Naive B cell (primary cell): Measurements from ENCODE around the gene C1QBP. TPM values are rescaled to one million over a fixed set of nuclear protein-coding genes. Genes with fewer than 3 reads are reported as not detected.

Experiments used
- ATAC-seq, 2 donors: fragments of 150-1000 bp; cut with Tn5 transposase; 2 replicates each; pipeline ENCODE4 v1.10.0; 2021; ENCODE audit warnings: low read depth in 2 of 2, mild to moderate bottlenecking in 2 of 2, moderate library complexity in 2 of 2
- DNase-seq: peaks from one replicate; pipeline ENCODE4 v3.0.0; 2022
- H3K27ac Mint-ChIP-seq, 6 donors: one replicate each; pipeline ENCODE4 v1.8.0; 2020 to 2022; ENCODE audit warnings: mild to moderate bottlenecking in 6 of 6, mixed read lengths in 6 of 6, moderate library complexity in 5 of 6, inconsistent platforms in 2 of 6
- H3K27me3 Mint-ChIP-seq, 3 donors: one replicate each; pipeline ENCODE4 v1.8.0; 2021 to 2022; ENCODE audit warnings: mixed read lengths in 3 of 3, mild to moderate bottlenecking in 1 of 3
- H3K36me3 Mint-ChIP-seq, 2 donors: one replicate each; pipeline ENCODE4 v1.8.0; 2020 to 2022; ENCODE audit warnings: mixed read lengths in 2 of 2, inconsistent platforms in 1 of 2, mild to moderate bottlenecking in 1 of 2
- H3K4me1 Mint-ChIP-seq, 3 donors: one replicate each; pipeline ENCODE4 v1.8.0; 2020 to 2022; ENCODE audit warnings: mixed read lengths in 3 of 3, inconsistent platforms in 1 of 3, mild to moderate bottlenecking in 1 of 3, moderate library complexity in 1 of 3
- H3K4me3 Mint-ChIP-seq, 8 donors: one replicate each; pipeline ENCODE4 v1.8.0; 2020 to 2022; ENCODE audit warnings: mild to moderate bottlenecking in 8 of 8, mixed read lengths in 8 of 8, moderate library complexity in 8 of 8, inconsistent platforms in 2 of 8
- H3K9me3 Mint-ChIP-seq, 7 donors: one replicate each; pipeline ENCODE4 v1.8.0; 2020 to 2022; ENCODE audit warnings: mixed read lengths in 7 of 7, mild to moderate bottlenecking in 5 of 7, inconsistent platforms in 2 of 7, moderate library complexity in 1 of 7
- polyA plus RNA-seq, 6 donors: library from polyadenylated mRNA; unstranded; fragments of 300-500 nt; fragmentation: Illumina TruSeq; gene quantifications; one replicate each; pipeline ENCODE4 v1.2.3, GENCODE V29; 2021; ENCODE audit warnings: low read depth in 6 of 6

Gene C1QBP
- polyA plus RNA-seq, 6 donors from 2014 or later = 206 to 309 (median 274) TPM

DNA sequence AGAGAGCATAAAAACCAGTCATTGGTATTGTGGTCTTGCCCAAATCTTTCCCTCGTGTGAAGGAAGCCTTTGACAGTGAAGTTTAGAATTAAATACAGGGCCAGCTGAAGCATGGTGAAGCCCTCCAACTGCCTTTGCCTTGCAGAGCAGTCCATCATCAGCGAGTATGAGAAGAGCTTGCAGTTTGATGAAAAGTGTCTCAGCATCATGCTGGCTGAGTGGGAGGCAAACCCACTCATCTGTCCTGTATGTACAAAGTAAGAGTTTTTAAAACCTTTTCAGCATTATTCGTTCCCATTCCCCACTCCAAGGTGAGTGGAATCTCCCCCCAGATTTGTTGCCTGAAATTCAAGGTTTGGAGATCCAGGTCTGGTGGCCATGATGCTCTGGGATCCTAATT lies 13.1 kb downstream of the C1QBP start:
- DNase-seq (no peak), ATAC-seq (no peak)
- Mint-ChIP-seq H3K4me3 (no peak overlapping the region), H3K27me3 (no peaks in the 10 kb centered on the region), H3K4me1 (peaks cover 12 to 39% (median 25%) of the 10 kb centered on the region in 3 donors), H3K9me3 (no peaks in the 10 kb centered on the region), H3K27ac (peak overlapping the region in 1 of 6 donors; percentile 42), H3K36me3 (peaks cover 1 to 29% of the 10 kb centered on the region in 2 donors)

DNA sequence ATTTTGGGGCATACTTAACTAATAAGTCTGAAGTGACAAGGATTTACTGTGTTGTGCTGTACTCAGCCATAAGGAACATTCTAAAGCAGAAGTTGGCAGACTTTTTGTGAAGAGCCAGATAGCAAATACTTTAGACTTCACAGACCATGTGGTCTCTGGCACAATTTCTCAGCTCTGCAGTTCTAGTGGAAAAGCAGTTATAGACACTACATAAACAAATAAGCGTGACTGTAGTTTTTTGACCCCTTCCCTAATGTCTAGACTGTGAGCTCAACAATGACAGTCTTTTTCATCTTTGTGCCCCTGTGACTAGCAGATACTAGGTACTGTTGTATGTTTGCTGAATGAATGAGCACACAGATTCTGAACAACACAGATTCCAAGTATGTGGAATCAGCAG lies 14.0 kb downstream of the C1QBP start:
- peak overlapping the region in 1 of 8 donors; percentile 37 for H3K4me3 Mint-ChIP-seq
- H3K9me3 Mint-ChIP-seq = no peaks in the 10 kb centered on the region
- H3K4me1 Mint-ChIP-seq = peaks cover 18 to 45% (median 27%) of the 10 kb centered on the region in 3 donors
- DNase-seq = no peak
- H3K36me3 Mint-ChIP-seq = peaks cover 0 to 24% of the 10 kb centered on the region in 2 donors
- ATAC-seq = no peak
- H3K27me3 Mint-ChIP-seq = no peaks in the 10 kb centered on the region
- no peak overlapping the region for H3K27ac Mint-ChIP-seq

DNA sequence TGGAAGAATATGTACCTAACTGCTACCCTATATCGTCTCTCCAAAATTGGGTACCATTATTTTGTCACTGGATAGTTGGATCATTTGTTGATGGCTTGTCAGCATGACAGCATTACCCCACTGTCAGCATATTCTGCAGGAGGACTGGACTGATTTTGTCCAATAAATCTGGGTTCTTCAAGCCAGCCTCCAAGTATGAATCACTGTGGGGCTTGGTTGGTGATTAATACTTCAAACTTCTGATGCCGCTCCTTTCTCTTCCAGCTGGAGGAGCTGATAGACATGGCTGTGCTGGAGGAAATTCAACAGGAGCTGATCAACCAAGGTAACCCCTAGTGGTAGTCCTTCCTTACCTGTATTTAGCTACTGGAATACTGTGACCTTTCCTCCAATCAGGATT lies 16.4 kb downstream of the C1QBP start:
- Mint-ChIP-seq H3K27ac (no peak overlapping the region), H3K4me3 (peak overlapping the region in 1 of 8 donors; percentile 76), H3K9me3 (no peaks in the 10 kb centered on the region), H3K27me3 (no peaks in the 10 kb centered on the region), H3K36me3 (peaks cover 0 to 9% of the 10 kb centered on the region in 2 donors), H3K4me1 (peaks cover 18 to 42% (median 21%) of the 10 kb centered on the region in 3 donors)
- ATAC-seq (no peak), DNase-seq (no peak)

DNA sequence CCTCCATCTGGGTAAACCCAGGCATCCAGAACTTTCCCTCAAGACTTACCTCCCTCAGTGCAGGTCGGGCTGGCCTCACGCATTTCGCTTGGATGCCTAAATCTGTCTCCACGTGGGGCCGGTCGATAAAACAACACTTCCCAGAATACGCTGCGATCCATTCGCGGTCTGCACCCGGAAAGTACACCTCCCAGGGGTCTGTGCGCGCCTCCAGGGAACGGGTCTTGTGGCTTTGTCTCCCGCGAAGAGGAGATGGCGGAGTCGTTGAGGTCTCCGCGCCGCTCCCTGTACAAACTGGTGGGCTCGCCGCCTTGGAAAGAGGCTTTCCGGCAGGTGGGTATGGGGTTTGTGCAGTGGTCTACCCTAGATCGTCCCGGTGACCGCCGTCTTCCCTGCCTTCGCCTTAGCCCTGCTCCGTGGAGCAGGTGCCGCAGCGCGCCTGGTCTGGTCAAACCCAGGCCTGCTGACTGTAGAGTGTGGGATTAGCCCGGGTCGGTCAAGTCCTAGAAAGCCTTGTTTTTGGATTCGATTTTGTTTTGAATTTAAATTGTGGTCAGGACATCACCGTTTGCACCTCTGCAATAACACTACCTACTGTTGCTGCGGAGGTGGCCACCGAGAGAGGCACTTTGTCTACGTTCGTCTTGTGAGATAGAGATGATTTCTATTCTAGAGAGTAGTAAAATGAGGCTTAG lies 18.8 kb downstream of the C1QBP start, which contains the start of gene RPAIN:
Gene RPAIN, plus strand, starts transcription at position 224 of the 695 bp plus-strand sequence. Its CDS starts 29 bp downstream, at position 253.
- Mint-ChIP-seq H3K9me3 (no peaks in the 10 kb centered on the region), H3K27me3 (no peaks in the 10 kb centered on the region), H3K36me3 (peaks cover 0 to 6% of the 10 kb centered on the region in 2 donors), H3K4me3 (peak within 1 kb of the TSS; percentile 88 to 100 (median 100)), H3K27ac (peak within 1 kb of the TSS; percentile 97 to 100 (median 100)), H3K4me1 (peaks cover 24 to 56% (median 27%) of the 10 kb centered on the region in 3 donors)
- ATAC-seq (peak; percentile 57 to 62), DNase-seq (no peak)

DNA sequence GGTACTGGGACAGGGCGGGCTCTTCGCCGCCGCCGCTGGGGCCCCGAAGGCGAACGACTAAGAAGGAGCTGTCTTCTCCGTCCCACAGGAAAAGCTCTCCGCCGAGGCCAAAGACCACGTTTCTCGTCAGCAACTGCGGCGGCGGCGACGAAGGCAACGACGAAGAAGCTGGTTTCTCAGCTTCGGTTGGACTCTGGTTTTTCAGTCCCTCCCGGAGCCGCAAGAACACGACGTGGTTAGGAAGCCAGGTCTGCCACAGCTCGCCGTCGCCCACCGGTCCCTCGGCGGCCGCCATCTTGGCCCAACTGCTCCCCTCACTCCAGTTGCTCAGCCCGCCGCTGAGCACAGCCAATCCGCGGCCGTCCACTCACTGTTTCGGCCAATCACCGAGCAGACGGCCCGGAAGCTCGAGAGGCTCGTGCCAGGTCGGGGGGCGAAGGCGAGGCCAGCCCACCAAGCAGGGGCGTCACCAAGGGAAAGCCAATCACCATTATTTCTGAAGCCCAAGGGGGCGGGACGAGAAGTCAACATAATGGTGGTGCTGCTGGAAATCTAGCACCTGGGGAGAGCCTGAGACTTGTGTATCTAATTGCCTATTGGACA lies 19.5 kb downstream of the C1QBP start, which contains the start of gene NUP88:
Gene NUP88, minus strand, starts transcription at position 307 of the 603 bp plus-strand sequence. Its CDS starts 12 bp downstream, at position 295.
- Mint-ChIP-seq H3K27me3 (no peaks in the 10 kb centered on the region), H3K36me3 (peaks cover 0 to 6% of the 10 kb centered on the region in 2 donors), H3K4me1 (peaks cover 24 to 57% (median 27%) of the 10 kb centered on the region in 3 donors), H3K4me3 (peak within 1 kb of the TSS; percentile 88 to 100 (median 100)), H3K27ac (peak within 1 kb of the TSS; percentile 97 to 100 (median 100)), H3K9me3 (no peaks in the 10 kb centered on the region)
- DNase-seq (peak; percentile 98), ATAC-seq (peak; percentile 78 to 82)

DNA sequence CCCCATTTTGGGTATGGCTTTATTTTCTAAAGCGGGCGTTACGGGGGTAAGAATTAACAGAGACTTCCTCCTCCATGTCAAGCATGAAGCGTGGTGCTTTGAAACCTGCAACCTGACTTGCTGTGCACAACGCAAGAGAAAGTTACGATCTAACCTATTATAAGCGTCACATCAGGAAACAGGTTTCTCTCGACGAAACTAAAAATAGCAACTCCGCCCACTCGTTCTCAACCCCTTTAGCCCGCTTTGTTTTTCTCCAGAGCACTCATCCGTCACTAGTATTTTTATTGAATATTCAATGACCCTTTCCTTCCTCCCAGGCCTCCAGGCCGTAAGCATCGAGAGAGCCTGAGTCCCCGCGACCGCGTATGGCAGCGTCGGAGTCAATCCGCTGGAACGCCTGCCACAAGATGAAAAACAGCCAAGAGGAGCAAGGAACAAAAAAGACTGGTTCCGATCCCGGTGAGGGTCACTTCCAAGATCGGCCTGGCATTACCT lies 20.0 kb downstream of the C1QBP start:
- Mint-ChIP-seq H3K27me3 (no peaks in the 10 kb centered on the region), H3K36me3 (peaks cover 0 to 7% of the 10 kb centered on the region in 2 donors), H3K4me3 (peak overlapping the region; percentile 88 to 100 (median 100)), H3K27ac (peak overlapping the region; percentile 97 to 100 (median 100)), H3K4me1 (peaks cover 24 to 56% (median 27%) of the 10 kb centered on the region in 3 donors), H3K9me3 (no peaks in the 10 kb centered on the region)
- peak; percentile 88 for DNase-seq
- ATAC-seq = peak; percentile 64 to 67

DNA sequence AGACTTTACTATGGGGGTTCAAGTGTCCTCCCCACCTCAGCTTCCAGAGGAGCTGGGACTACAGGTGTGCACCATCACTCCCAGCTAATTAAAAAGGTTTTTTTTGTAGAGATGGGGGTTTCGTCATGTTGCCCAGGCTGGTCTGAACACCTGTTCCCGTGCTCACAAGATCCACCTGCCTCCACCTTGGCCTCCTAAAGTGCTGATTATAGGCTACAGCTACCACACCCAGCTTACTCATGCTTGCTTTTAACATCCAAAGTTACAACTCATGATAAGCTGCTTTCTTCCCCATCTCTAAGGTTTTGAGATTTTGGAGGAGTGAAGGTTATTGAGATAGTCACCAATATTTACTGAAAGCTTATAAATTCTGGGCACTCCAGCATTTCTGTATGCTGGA lies 22.1 kb downstream of the C1QBP start:
- Mint-ChIP-seq H3K4me3 (peak overlapping the region; percentile 67 to 100 (median 94)), H3K36me3 (peaks cover 8 to 23% of the 10 kb centered on the region in 2 donors), H3K27me3 (no peaks in the 10 kb centered on the region), H3K27ac (peak overlapping the region in 5 of 6 donors; percentile 42 to 97 (median 84)), H3K9me3 (no peaks in the 10 kb centered on the region), H3K4me1 (peaks cover 40 to 59% (median 40%) of the 10 kb centered on the region in 3 donors)
- DNase-seq = no peak
- ATAC-seq = no peak

DNA sequence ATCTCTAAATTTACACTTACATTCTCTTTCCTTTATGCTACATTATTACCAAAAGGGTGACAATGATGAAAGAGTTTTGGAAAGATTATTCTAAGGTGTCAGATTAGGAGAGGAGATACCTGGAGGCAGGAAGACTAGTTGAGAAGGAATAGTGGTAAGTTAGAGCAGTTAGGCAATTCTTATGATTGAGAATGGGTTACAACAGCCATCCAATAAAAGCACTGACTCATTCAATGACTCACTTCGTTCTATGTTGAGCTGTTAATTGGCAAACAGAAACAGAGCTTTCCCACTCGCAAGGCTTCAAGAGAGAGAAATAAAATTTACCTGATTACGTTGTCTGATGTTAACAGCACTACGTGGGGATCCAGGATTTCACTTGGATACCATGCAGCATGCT lies 25.3 kb downstream of the C1QBP start:
- Mint-ChIP-seq H3K4me1 (peaks cover 41 to 64% (median 42%) of the 10 kb centered on the region in 3 donors), H3K27ac (peak overlapping the region in 1 of 6 donors; percentile 34), H3K27me3 (no peaks in the 10 kb centered on the region), H3K36me3 (peaks cover 19 to 40% of the 10 kb centered on the region in 2 donors), H3K9me3 (no peaks in the 10 kb centered on the region), H3K4me3 (peak overlapping the region in 1 of 8 donors; percentile 57)
- DNase-seq = no peak
- ATAC-seq = no peak

DNA sequence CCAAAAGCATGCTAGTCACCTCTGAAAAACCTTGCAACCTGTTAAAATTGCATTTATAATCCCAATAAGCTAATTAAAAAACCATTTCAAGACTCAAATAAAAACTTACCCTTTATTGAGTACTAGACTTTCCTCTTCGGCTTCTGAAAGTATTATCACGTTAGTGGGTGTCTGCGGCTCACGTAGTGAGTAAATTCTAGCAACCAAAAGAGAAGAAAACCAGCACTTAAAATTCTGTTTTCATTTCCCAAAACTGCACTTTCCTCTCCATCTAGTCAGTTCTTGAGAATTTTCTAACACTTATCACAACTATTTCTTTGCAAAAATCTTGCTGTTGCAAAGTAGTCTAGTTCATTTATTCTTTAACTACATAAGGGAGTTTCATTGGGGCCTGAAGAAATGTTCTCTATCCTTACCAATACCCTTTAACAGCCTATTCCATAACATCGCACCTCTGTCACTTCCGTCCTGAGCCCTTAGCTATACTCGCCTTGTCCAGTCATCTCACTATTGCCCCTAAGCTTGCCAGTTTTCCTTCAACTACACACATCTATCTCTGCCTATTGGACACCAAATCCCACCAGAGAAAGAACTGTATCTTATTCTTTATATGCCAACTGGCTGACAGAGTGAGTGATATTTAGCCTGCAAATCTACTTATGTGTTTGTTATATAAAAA lies 28.2 kb downstream of the C1QBP start:
- no peak for ATAC-seq
- Mint-ChIP-seq H3K9me3 (no peaks in the 10 kb centered on the region), H3K4me3 (no peak overlapping the region), H3K27me3 (no peaks in the 10 kb centered on the region), H3K4me1 (peaks cover 34 to 48% (median 35%) of the 10 kb centered on the region in 3 donors), H3K27ac (peak overlapping the region in 4 of 6 donors; percentile 6 to 87 (median 50)), H3K36me3 (peaks cover 21 to 40% of the 10 kb centered on the region in 2 donors)
- no peak for DNase-seq

DNA sequence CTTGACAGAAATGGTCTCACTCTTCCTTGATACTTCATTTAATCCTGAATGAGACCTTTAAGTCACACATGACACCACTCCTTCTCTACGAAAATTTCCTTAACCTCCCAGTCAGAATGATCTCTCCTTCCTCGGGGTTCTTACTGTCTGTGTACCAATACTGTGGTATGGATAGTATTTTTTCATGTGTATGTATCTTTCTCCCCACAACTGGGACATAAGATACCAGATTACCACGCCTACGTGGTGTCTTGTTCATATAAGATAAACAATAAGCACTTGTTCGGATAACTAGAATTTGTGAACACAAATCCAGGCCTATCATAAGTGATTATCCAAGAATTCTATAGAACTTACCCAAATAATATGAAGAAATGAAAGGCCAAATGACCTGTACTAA lies 30.8 kb downstream of the C1QBP start:
- H3K27me3 Mint-ChIP-seq = no peaks in the 10 kb centered on the region
- H3K27ac Mint-ChIP-seq = no peak overlapping the region
- H3K9me3 Mint-ChIP-seq = no peaks in the 10 kb centered on the region
- no peak for DNase-seq
- H3K4me3 Mint-ChIP-seq = no peak overlapping the region
- ATAC-seq = no peak
- H3K36me3 Mint-ChIP-seq = peaks cover 27 to 33% of the 10 kb centered on the region in 2 donors
- H3K4me1 Mint-ChIP-seq = peaks cover 28 to 38% (median 29%) of the 10 kb centered on the region in 3 donors

DNA sequence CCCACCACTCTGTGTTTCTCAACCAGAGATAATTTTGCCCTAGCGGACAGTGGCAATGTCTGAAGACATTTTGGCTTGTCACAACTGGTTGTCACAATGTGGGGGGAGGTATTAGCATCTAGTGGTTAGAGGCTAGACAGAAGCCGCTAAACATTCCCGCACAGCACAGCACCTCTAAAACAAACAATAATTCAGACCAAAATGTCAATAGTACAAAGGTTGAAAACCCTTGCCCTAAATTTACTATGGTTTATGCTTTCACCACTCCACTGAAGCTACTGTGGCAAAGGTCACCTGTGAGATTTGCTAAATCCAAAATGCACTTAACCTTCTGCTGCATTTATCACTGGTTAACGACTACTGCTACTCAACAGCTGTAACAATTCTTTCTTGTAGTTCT lies 33.6 kb downstream of the C1QBP start:
- H3K36me3 Mint-ChIP-seq = peaks cover 13 to 18% of the 10 kb centered on the region in 2 donors
- ATAC-seq = no peak
- no peak for DNase-seq
- no peaks in the 10 kb centered on the region for H3K9me3 Mint-ChIP-seq
- no peak overlapping the region for H3K27ac Mint-ChIP-seq
- no peaks in the 10 kb centered on the region for H3K27me3 Mint-ChIP-seq
- no peak overlapping the region for H3K4me3 Mint-ChIP-seq
- H3K4me1 Mint-ChIP-seq = peaks cover 8 to 13% (median 8%) of the 10 kb centered on the region in 3 donors

DNA sequence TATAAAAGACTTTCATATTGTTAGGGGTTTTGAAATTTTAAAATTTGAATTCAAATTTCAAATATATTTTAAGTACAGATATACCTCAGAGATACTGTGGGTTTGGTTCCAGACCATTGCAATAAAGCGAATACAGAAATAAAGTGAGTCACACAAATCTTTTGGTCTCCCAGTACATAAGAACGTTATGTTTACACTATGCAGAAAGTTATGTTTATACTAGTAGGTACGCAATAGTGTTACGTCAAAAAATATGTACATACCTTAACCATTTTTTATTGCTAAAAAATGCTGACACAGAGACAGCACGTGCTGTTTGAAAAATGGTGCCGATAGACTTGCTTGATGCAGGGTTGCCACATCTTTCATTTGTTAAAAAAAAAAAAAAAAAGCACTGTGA lies 39.2 kb downstream of the C1QBP start:
- H3K27ac Mint-ChIP-seq = no peak overlapping the region
- H3K36me3 Mint-ChIP-seq = peaks cover 11 to 17% of the 10 kb centered on the region in 2 donors
- no peaks in the 10 kb centered on the region for H3K9me3 Mint-ChIP-seq
- no peak for DNase-seq
- peaks cover 0 to 5% (median 3%) of the 10 kb centered on the region in 3 donors for H3K4me1 Mint-ChIP-seq
- ATAC-seq = no peak
- H3K27me3 Mint-ChIP-seq = no peaks in the 10 kb centered on the region
- H3K4me3 Mint-ChIP-seq = no peak overlapping the region

DNA sequence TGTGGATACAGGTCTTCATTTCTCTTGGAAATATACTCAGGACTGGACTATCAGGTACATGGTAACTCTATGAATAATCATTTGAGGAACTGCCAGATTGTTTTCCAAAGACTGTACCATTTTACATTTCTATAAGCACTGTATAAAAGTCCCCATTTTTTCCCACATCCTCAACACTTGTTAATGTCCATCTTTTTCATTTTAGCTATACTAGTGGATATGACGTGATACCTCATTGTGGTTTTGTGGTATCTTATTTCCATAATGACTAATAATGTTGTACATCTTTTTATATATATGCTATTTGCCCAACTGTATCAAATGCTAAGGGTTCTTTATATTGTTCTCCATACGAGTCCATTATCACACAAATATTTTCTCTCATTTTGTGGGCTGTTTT lies 42.3 kb downstream of the C1QBP start:
- DNase-seq (no peak), ATAC-seq (no peak)
- peaks cover 29 to 35% of the 10 kb centered on the region in 2 donors for H3K36me3 Mint-ChIP-seq
- peak overlapping the region in 2 of 6 donors; percentile 28 to 76 for H3K27ac Mint-ChIP-seq
- H3K4me3 Mint-ChIP-seq = no peak overlapping the region
- no peaks in the 10 kb centered on the region for H3K27me3 Mint-ChIP-seq
- H3K4me1 Mint-ChIP-seq = peaks cover 2 to 13% (median 7%) of the 10 kb centered on the region in 3 donors
- H3K9me3 Mint-ChIP-seq = peaks cover 0 to 2% (median 0%) of the 10 kb centered on the region in 7 donors
